G401 (cell line): Measurements from ENCODE around the gene HDAC11. TPM values are rescaled to one million over a fixed set of nuclear protein-coding genes. Genes with fewer than 3 reads are reported as not detected.

Experiments
- DNase-seq: peaks from one replicate; pipeline ENCODE4 v3.0.0-alpha.2; 2015; ENCODE audit warnings: low spot score
- in situ Hi-C: cut with HindIII; loops from 2 replicates; pipeline ENCODE4 v1.10.0; 2016; ENCODE audit warnings: low sequenced_read_pairs, mixed read lengths
- total RNA-seq: library from RNA; depleted of rRNA; stranded (reverse); fragments of >200 nt; shearing (Covaris generic); gene quantifications from 2 replicates; pipeline ENCODE4 v1.2.3, GENCODE V29; 2014

Gene HDAC11
- total RNA-seq, 1 experiment from 2014 or later, result 15.3 TPM

DNA sequence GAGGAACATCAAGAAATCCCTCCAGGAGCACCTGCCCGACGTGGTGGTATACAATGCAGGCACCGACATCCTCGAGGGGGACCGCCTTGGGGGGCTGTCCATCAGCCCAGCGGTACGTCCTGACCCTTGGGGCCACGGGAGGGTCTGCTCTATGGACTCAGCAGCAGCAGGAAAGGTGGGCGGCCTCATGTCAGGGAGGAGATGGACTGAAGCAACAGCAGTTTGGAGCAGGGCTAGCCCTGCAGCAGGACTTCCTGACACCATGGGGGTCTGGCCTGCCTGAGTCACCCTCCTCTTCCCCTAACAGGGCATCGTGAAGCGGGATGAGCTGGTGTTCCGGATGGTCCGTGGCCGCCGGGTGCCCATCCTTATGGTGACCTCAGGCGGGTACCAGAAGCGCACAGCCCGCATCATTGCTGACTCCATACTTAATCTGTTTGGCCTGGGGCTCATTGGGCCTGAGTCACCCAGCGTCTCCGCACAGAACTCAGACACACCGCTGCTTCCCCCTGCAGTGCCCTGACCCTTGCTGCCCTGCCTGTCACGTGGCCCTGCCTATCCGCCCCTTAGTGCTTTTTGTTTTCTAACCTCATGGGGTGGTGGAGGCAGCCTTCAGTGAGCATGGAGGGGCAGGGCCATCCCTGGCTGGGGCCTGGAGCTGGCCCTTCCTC lies 24.2 kb downstream of the HDAC11 start:
- no peak for DNase-seq
- in situ Hi-C loops, result no loop called here

DNA sequence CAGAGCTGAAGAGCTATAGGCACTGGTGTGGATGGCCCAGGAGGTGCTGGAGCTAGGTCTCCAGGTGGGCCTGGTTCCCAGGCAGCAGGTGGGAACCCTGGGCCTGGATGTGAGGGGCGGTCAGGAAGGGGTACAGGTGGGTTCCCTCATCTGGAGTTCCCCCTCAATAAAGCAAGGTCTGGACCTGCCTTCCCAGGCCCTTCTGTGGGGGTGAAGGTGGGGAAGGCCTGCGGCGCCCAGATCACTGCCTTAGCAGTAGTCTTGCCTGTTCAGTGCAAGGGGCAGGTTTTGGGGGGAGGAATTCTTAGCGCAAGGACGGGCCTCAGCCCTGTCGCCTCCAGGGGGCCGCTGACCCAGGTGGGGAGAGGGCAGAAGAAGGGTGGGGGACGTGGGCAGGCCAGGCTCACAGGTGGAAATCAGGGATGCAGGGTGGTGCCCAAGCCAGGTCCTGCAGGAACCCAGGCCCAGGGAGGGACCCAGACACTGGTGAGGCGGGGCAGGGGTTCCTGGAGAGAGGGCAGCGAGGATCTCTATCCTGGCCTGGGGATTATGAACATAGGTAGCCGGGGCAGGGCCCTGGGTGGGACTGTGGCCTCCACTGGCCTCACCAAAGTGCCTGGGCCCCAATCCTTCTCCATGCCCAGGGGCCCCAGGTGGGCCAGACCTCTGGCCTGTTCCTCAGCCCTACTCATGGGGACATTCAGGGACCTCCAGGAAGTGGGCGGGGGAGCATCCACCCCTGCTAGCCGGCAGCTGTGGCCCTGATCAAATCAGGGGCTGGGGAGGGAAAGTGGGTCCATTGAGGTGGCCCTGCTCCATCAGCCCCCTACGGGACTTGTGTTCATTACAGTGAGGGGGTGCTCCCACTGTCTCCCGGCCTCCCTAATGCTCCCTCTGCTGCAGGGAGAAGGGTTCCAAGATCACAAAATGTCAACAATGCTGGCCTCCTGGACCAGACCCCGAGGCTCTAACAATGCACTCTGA lies 25.3 kb downstream of the HDAC11 start:
- in situ Hi-C loops, result no loop called here
- no peak for DNase-seq

DNA sequence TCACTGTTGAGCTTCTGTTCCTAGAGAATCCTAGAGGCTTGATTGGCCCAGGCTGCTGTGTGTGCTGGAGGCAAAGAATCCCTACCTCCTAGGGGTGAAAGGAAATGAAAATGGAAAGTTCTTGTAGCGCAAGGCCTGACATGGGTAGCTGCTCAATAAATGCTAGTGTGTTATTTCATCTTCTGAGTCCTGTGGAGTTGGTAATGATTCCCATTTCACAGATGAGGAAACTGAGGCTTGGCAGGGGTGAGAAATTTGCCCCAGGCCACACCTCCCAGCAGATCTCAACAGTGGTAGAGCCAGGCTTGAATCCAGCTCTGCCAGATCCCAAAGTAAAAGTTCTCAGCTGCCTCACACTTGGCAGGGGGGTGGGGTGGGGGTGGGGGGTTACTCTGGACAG lies 26.1 kb downstream of the HDAC11 start:
- DNase-seq, result no peak

DNA sequence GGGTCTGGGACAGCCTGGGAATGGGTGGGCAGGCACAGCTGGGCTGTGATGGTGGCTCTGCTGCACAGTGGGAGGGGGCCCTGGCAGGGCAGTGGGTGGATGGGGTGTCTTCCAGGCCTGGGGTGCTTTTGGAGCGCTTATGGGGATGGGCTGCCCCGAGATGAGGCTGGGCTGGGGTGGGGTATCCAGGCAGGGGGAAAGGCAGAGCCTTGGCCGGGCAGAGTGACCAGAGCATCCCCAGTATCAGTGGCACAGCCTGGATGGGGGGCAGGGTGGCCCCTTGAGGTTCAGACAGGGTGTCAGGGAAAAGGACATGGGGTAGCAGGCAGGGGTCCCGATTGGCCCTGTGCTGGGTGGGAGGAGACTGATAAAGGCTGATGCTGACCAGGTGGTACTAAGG lies 26.6 kb downstream of the HDAC11 start:
- DNase-seq, result no peak
- in situ Hi-C loops, result no loop called here

More for the DNA sequence above, 26.1 kb downstream of the HDAC11 start:
- in situ Hi-C loops, result no loop called here

DNA sequence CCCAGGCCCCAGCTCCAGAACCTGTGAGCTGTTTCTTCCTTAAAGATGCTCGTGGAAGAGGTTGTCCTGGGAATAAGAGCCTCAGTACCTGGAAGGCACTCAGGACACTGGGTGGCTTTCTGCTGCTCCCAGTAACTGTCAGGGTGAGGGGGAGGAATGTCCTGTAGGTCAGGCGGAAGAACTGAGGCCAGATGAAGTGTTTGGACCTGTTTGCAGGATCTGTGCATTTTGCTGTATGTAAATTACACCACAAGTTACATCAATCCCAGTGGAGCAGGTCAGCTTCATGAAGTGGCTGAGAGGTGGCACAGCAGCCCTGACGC lies 27.1 kb downstream of the HDAC11 start:
- in situ Hi-C loops, result no loop called here
- no peak for DNase-seq

DNA sequence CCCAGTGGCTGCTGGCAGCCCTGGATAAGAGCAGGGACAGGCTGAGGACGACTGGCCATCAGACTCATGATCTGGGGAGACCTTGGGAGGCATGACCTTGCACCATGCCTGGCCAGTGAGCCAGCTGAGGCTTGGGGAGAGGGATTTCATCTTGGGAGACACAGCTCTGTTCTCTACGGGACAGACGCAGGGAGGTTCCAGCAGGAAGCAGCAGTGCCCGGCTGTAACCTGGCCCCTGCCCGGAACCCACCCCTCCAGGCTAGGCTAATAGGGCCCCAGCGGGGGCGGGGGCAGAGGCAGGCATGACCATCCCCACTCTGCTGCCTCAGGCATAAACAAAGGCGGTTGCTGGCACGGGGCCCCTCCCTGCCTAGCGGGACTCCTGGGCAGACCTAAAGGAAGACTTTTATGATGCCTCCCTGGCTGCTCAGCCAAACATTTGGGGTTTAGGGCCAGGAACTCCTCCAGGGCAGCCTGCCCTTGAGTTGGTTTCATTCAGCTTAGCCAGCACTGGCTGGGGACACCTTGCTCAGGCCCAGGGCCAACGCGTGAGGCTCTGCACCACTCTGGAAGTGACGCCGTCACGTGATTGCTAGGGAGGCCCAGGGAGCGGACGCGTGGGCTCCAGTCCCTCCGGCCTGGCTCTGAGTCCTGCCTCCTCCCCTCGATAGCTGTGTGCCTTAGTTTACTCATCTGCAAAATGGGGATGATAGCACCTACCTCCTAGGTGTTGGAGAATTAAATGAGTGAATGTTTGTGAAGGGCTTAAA lies 27.6 kb downstream of the HDAC11 start:
- peak; percentile 24 for DNase-seq
- in situ Hi-C loops, result no loop called here

DNA sequence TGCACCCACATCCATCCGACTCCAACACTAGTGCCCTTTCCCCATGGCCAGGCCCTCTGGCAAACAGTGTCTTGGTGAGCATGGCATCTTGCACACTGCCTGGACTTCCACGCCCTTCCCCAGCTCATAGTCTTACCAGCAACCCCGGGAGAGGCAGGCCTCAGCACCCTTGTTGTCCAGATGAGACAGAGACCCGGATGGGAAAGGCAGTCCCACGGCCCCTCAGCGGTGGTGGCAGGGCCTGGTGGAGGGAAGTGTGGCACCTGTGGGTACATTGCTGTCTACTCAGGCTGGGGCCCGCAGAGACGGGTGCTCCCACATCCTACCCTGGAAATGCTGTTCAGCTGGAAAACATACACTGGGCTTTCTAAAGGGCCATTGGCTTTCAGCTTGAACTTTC lies 28.4 kb downstream of the HDAC11 start:
- DNase-seq, result no peak
- in situ Hi-C loops, result no loop called here

DNA sequence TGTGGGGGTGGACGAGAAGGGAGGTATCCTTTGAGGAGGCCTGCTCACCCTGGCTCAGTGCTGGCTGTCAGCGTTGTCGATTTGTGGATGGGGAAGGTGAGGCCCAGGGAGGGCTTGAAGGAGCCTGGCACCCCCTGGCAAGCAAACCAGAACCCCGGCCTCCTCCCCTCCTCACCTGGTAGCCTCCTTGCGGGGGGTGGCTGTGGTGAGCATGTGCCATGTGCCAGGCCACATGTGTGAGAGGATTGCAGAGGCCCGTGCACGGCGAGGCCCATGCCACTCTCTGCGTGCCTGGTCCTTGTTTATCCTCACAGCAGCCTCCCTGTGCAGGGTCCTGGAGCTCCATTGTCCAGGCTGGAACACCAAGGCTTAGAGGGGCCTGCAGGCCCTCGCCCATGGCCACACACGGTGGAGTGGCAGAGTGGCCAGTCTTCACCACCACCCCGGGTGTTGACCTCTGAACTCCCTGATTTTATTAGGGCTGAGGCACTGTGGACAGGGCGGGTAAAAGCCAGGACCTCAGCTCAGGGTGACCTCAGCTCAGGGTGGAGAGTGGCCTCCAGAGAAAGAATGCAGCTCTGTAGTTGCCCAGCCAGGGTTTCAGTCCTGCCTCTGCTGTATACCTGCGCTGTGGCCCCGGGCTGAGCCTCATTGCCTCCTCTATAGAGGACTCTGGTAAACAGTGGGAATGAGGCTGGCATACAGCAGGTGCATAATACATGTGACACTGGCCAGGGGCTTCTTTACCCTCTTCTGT lies 29.1 kb downstream of the HDAC11 start:
- no peak for DNase-seq
- in situ Hi-C loops, result no loop called here

DNA sequence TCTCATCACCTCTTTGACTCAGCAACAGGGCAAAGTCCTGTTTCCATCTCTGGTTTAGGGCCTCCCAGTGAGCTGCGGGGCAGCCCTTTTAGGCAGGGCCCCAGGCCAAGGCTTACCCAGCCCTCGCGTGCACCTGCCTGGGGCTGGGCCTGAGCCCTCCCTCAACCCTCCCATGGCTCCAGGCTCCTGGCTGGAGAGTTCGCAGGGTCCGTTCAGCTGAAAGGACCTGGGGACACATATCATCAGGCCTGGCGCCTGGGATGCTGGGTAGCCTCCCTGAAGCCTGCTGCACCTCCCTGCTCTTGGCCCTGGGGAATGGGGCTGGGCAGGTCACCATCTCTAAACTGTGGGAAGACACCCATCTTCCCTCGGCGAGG lies 29.7 kb downstream of the HDAC11 start:
- in situ Hi-C loops, result loop anchor here (10.0 kb wide), 1 partner anchor 185 kb away; no protein-coding TSS in a partner anchor
- DNase-seq, result no peak

DNA sequence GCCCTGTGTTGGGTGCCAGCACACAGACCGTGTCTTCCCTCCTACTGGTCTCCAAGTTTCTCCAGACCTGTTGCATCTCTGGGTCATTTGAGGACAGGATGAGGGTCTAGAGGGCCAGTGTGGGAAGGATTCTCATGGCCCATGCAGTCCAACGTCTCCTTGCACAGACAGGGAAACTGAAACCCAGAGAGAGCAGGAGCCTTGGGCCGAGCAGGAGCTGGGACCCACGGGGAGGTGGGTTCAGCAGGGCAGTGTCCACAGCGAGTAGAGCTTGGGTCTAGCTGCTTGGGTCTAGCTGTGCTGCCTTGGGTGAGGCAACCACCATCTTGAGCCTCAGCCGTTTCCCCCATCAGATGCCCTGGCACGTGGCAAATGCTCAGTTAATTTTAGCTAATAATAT lies 32.3 kb downstream of the HDAC11 start:
- no peak for DNase-seq
- in situ Hi-C loops, result loop anchor here (10.0 kb wide), 1 partner anchor 188 kb away; no protein-coding TSS in a partner anchor

DNA sequence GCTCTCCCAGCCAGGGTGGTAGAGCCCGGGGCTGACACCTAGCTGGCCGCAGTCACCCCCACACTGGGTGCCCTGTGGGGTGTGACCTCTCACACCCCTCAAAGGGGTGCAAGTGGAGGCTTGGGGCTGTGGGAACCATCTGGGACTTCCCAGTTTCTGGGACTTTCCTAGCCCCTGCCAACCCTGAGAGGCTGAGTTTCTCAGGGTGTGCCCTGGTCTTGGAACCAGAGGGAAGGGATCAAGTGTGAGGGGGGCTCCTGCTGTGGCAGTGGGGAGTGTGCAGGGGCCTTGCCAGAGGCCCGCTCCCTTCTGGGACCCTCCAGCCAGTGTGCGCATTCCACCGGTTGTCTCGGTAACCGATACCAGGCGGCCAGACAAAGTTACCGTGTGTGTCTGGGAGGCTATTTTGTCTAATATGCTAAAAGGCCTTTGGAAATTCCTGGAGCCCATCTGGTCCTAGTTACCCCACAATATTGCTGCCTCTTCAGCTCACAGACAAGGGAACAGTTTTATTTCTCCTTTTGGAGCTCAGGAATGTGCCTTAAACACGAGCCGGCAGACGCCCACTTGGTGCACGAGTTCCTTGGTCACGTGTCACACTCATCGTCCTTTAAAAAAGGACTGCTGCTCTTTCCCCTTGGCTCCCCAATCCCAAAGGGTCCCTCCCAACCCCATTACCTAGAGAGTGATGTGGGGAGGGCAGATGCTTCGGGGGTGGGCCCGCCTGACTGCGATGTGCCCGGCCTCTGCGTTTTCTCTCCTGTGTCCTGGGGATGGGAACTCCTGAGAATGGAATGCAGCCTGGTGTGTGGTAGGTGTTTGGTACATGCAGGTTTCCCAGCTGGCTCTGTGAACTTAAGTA lies 33.2 kb downstream of the HDAC11 start:
- in situ Hi-C loops, result loop anchor here (10.0 kb wide), 1 partner anchor 188 kb away; no protein-coding TSS in a partner anchor

DNA sequence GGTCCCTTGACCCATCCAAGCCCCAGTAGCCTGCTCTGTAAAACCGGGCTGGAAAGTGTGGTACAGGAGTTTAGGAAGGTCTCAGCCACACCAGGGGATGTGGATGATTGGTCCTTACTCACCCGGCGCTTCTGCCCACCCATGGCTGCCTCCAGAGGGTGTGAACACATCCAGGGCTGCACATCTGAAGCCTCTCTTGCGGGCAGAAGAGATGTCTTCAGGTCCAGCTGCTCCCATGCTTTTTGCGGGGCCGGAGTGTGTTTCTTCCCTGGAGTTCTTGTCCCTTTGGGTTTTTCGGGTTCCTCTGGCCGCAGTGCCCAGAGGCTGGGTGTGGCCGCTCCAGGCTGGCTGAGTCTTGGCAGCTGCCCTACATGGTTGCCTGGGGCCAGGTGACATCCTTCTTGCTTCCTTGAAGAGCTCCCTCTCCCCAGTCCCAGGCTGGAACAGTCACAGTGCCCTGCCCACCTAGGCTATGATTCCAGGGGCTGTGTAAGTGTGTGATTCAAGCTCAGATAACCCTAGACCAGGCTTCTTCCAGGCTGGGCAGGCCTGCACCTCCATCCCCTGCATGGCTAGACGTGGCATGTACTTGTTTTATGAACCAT lies 33.9 kb downstream of the HDAC11 start:
- in situ Hi-C loops, result loop anchor here (10.0 kb wide), 1 partner anchor 189 kb away; no protein-coding TSS in a partner anchor
- DNase-seq, result no peak

More for the DNA sequence above, 33.2 kb downstream of the HDAC11 start:
- DNase-seq, result no peak

DNA sequence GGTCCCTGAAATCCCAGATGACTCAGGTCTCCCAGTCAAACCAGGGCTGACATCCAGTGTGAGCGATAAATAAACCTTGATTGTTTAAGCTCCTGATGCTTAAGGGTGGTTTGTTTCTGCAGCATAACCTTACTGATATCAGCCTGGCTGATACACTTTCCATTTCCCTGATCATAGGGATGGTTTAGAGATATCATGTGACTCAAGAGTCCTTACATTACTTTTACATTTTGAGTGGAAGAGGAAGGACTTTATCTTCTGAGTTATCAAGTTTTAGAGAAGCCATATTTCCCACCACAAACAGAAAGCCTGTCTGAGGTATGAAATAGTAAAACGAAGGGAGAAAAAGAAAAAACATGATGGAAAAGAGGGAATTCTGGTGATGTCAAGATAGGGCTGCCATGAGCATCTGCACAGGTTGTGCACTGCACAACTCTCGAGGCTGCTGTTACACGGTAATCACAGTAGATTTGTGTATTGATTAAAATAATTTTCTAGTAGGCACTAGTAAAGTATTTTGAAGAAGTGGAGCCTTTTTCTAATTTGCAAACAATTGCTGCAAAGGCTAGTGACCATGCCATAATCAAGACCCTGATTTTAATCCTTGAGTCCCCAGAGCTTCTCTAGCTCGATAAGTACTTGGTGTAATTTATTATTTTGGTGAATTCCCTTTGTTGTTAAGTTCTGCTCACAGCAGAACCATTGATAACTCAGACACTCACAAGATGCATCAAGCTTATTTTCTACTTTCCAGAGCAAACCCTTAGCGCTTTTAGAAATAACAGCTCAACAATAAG lies 34.7 kb downstream of the HDAC11 start:
- in situ Hi-C loops, result loop anchor here (10.0 kb wide), 1 partner anchor 190 kb away; no protein-coding TSS in a partner anchor
- DNase-seq, result no peak

DNA sequence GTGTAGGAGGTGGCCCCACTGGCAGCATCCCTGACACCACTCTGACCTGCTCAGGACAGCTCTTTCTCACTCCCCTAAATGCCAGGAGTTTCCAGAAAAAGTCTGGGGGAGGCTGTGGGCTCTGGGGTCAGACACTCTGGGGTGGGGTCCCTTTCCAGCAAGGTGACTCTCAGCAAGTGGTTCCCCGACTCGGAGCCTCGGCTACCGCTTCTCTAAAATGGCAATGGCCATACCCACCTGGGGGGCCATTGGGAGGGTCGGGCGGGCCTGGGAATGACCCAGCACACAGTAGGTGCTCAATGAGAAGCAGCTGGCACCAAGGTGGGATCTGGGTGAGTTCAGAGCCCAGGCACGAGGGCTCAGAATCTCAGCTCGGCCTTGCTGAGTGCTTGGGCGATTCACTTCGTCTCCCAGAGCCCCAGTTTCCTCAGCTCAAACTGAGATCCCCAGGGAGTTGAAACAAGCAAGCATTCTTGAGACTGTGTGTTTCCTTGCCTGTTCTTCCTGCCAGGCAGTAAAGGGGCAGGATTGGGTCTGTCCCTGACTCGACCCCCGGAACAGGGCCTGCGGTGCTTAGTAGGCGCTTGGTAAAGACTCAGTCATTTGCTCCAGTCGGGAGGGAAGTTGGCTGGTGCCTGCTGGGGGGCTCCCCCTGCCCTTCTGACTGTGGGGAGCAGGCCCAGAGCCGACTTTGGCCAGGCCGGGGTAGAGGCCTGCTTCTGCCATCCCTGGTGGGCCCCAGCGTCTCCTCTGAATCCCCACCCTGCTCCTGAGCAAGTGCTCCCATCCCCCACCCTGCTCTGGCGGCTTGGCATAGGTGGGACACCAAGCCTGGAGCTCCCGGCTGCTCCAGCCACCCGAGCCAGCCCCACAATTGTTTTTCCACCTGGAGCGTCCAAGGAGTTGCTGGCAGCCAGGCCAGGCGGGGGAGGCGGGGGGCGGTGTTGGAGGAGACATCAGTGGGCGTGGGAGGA lies 36.0 kb downstream of the HDAC11 start:
- no peak for DNase-seq
- in situ Hi-C loops, result loop anchor here (10.0 kb wide), 1 partner anchor 191 kb away; no protein-coding TSS in a partner anchor

DNA sequence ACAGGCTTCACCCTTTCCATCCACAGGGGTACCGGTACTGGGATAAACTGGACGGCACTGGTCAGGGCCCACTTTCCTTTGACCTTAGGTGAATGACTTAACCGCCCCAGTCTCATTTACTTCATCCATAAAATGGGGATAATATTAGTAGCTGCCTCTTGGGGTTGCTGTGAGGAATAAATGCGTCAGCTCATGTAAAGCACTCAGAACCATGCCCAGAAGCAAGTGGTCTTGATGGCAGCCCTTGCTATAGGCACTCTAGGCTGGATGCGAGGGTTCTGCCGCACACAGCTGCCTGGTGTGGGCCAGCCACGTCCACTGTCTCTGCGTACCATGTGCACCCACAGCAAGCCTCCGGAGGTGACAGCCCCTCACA lies 36.6 kb downstream of the HDAC11 start:
- in situ Hi-C loops, result loop anchor here (10.0 kb wide), 1 partner anchor 192 kb away; no protein-coding TSS in a partner anchor

More for the DNA sequence above, 36.6 kb downstream of the HDAC11 start:
- DNase-seq, result no peak
